A673 (cell line): ENCODE data around the gene CLEC4E. TPM values are rescaled to one million over a fixed set of nuclear protein-coding genes. Genes with fewer than 3 reads are reported as not detected.
A peak's percentile ranks its signal among the peaks of the same experiment; 100 is the strongest.

Experiments used
- BruUV-seq: library from RNA; stranded (reverse); fragments of 400-500 nt; replicated peaks from 2 replicates; lab custom pipeline; 2021; lab: Mats Ljungman, UMichigan
- CTCF ChIA-PET: fragments of 300-600 bp; sonication (Branson Sonifier 250); formaldehyde crosslinking; loops from one replicate; lab custom pipeline; 2022; ENCODE audit warnings: antibody characterized with exemption; lab: Charles Lee
- POLR2A ChIA-PET: fragments of 300-600 bp; sonication (Branson Sonifier 250); formaldehyde crosslinking; loops from one replicate; lab custom pipeline; 2022; ENCODE audit warnings: antibody characterized with exemption; ENCODE audit not compliant: low non-redundant PET; lab: Charles Lee
- DNase-seq: peaks from one replicate; pipeline ENCODE4 v3.0.0-alpha.2; 2015; ENCODE audit warnings: low spot score
- H3K27ac ChIP-seq: fragments of 200-600 bp; sonication (generic); 2 replicates; pipeline ENCODE4 v1.5.1; 2016; ENCODE audit warnings: mixed run types, low read depth, mild to moderate bottlenecking, mixed read lengths, antibody characterized with exemption, low read length; ENCODE audit not compliant: poor library complexity, severe bottlenecking
- H3K27me3 ChIP-seq: fragments of 200-600 bp; sonication (generic); replicated peaks from 2 replicates; pipeline ENCODE4 v1.6.1; 2017; ENCODE audit warnings: mixed run types, low read depth, mild to moderate bottlenecking, mixed read lengths, antibody characterized with exemption, low read length; ENCODE audit not compliant: insufficient read depth, poor library complexity
- H3K36me3 ChIP-seq: fragments of 200-600 bp; sonication (generic); 2 replicates; pipeline ENCODE4 v1.6.1; 2016; ENCODE audit warnings: mixed run types, mild to moderate bottlenecking, mixed read lengths, antibody characterized with exemption, low read length; ENCODE audit not compliant: insufficient read depth, poor library complexity, severe bottlenecking
- H3K4me1 ChIP-seq: fragments of 200-600 bp; sonication (generic); 2 replicates; pipeline ENCODE4 v1.6.1; 2017; ENCODE audit warnings: mixed run types, mild to moderate bottlenecking, mixed read lengths, antibody characterized with exemption, low read length; ENCODE audit not compliant: insufficient read depth, poor library complexity, severe bottlenecking
- H3K4me3 ChIP-seq: fragments of 200-600 bp; sonication (generic); 2 replicates; pipeline ENCODE4 v1.5.1; 2016; ENCODE audit warnings: low read depth, mixed run types, mild to moderate bottlenecking, mixed read lengths, low read length; ENCODE audit not compliant: poor library complexity, severe bottlenecking
- H3K9me3 ChIP-seq: fragments of 200-600 bp; sonication (generic); 2 replicates; pipeline ENCODE4 v1.6.1; 2016; ENCODE audit warnings: mixed run types, low read depth, mild to moderate bottlenecking, mixed read lengths, antibody characterized with exemption, low read length; ENCODE audit not compliant: poor library complexity, severe bottlenecking
- CTCF ChIP-seq: fragments of 300-800, 200-600 bp; sonication (generic); conservative IDR thresholded peaks from 2 replicates; pipeline ENCODE4 v1.5.1; 2017; ENCODE audit warnings: low read depth, mild to moderate bottlenecking, antibody characterized with exemption, low read length, moderate library complexity, mixed read lengths
- EZH2 ChIP-seq: fragments of 200-600 bp; sonication (generic); IDR thresholded peaks from 2 replicates; pipeline ENCODE4 v1.6.1; 2017; ENCODE audit warnings: borderline replicate concordance, low read depth, mild to moderate bottlenecking, mixed read lengths, antibody characterized with exemption, low read length; ENCODE audit not compliant: poor library complexity, severe bottlenecking
- intact Hi-C: fragments of 100-400 bp; cut with micrococcal nuclease; formaldehyde crosslinking; loops from one replicate; pipeline ENCODE4 v1.10.0; 2022; ENCODE audit not compliant: unreplicated experiment
- total RNA-seq: library from RNA; stranded (reverse); gene quantifications from 2 replicates; pipeline ENCODE4 v1.2.3, GENCODE V29; 2021

The CLEC4E gene
- total RNA-seq, 1 experiment from 2014 or later: not detected

- intact Hi-C loops: no loop called here
- H3K27me3 ChIP-seq: no peaks in the 10 kb centered on the region
- H3K27ac ChIP-seq: no peak overlapping the region
- no peaks in the 10 kb centered on the region for H3K4me1 ChIP-seq
- POLR2A ChIA-PET: no interaction called here
- BruUV-seq: no TSS peak
- TF ChIP-seq CTCF: no peak
- TF ChIP-seq EZH2: no peak
- CTCF ChIA-PET: no interaction called here
- DNase-seq: no peak
- H3K9me3 ChIP-seq: no peaks in the 10 kb centered on the region
- no peak overlapping the region for H3K4me3 ChIP-seq
- no peaks in the 10 kb centered on the region for H3K36me3 ChIP-seq
Measured at GRCh38 chr12:8556531-8557097, 15.9 kb upstream of the CLEC4E start.

- no peaks in the 10 kb centered on the region for H3K9me3 ChIP-seq
- no peaks in the 10 kb centered on the region for H3K27me3 ChIP-seq
- BruUV-seq: no TSS peak
- no peak overlapping the region for H3K4me3 ChIP-seq
- ChIA-PET POLR2A (no interaction called here), CTCF (no interaction called here)
- no peaks in the 10 kb centered on the region for H3K36me3 ChIP-seq
- H3K27ac ChIP-seq: no peak overlapping the region
- intact Hi-C loops: no loop called here
- no peaks in the 10 kb centered on the region for H3K4me1 ChIP-seq
- DNase-seq: peak; percentile 23
- TF ChIP-seq EZH2 (no peak), CTCF (no peak)
Measured at GRCh38 chr12:8554451-8555195, 13.9 kb upstream of the CLEC4E start.

GRCh38 chr12:8553088-8553627, 12.5 kb upstream of the CLEC4E start:
- Histone ChIP-seq H3K36me3 (no peaks in the 10 kb centered on the region), H3K4me3 (no peak overlapping the region), H3K27ac (no peak overlapping the region), H3K9me3 (no peaks in the 10 kb centered on the region), H3K4me1 (no peaks in the 10 kb centered on the region), H3K27me3 (peaks cover under 1% of the 10 kb centered on the region)
- ChIA-PET POLR2A (no interaction called here), CTCF (interaction anchor here (1.6 kb wide), 1 partner anchor 9 kb away, joined by 5 read pairs; no protein-coding TSS in a partner anchor)
- intact Hi-C loops: no loop called here
- BruUV-seq: no TSS peak
- TF ChIP-seq CTCF: no peak
- TF ChIP-seq EZH2: no peak
- no peak for DNase-seq
